NCI-H1417 treated with DMSO at 0.1 percent for 48 hours (cell line): ENCODE data around the gene PSTPIP1.

ENCODE experiments used
- DNase-seq: peaks from one replicate; lab custom pipeline; 2025; lab: John Stamatoyannopoulos, UW

The PSTPIP1 gene

DNA sequence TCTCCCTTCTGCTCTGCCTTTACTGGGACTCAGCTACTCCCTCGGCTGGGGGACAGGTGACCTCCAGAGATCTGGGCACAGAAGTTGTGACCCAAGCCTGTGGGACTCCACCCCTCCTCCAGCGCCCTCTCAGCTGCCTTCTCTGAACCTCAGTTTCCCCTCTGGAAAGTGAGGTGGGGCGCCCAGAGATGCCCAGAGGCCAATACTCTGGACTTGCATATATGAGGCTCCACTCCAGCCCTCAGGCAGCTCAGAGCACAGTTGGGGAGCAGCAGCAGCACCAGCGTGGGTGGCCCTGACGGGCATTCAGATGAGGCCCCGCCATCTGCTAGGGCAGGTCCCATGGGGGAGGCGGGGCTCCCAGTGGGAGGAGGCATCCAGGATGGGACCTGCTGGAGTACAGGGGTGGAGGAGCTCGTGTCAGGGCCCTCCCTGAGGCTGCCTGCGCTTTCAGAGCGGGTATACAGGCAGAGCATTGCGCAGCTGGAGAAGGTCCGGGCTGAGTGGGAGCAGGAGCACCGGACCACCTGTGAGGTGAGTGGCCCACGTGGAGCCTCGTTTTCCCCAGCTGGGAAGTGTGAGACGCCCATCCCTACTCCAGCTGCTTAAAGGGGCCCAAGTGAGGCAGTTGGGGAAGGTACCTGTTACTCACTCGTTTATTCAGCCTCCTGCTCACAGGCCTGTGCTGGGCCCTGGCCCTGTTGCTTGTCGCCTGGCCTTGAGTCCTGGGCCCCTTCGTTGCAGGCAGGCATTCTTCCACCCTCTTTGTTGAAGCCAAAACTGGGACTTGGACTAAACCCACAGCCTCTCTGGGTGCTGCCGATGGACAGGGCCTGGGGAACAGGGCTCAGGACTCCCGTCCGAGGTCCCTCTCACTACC lies 35.4 kb downstream of the PSTPIP1 start:
- DNase-seq = no peak

- no peak for DNase-seq
Observed at GRCh38 chr15:77030928-77031375, 36.0 kb downstream of the PSTPIP1 start.

DNA sequence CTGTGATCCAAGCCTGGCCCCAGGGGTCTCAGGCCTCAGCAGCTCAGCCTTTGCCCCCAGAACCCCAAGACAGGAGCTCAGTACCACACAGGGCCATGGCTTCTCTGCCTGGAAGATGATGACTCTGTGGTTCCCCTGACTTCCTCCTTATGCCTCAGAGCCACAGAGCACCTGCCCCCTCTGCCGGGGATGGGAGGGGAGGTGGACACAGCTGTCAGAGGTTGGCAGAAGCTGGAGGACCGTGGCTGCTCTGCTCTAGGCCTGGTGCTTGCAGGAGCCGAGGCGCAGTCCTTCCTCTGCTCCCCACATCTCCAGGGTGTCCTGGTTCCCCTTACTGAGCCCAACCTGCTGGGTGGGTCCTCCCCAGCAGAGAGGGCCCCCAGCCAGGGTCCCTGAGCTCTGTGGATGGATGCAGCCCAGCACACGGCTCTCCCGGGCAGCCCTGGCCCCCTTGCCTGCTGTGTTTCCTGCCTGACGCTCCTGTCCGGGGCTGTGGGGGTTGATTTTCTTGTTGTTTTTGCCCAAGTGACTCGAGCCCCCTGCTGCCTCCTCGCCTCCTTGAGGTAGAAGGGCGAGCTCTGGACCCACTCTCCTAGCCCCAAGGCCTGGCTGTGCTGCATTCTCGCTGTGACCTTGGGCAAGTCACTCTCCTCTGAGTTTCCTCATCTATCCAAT lies 36.6 kb downstream of the PSTPIP1 start:
- peak; percentile 3 for DNase-seq

- no peak for DNase-seq
Observed at GRCh38 chr15:77032052-77032646, 37.2 kb downstream of the PSTPIP1 start.

GRCh38 chr15:77032647-77033416 lies 37.9 kb downstream of the PSTPIP1 start:
- DNase-seq = no peak

- no peak for DNase-seq
Observed at GRCh38 chr15:77033417-77033728, 38.4 kb downstream of the PSTPIP1 start.

DNA sequence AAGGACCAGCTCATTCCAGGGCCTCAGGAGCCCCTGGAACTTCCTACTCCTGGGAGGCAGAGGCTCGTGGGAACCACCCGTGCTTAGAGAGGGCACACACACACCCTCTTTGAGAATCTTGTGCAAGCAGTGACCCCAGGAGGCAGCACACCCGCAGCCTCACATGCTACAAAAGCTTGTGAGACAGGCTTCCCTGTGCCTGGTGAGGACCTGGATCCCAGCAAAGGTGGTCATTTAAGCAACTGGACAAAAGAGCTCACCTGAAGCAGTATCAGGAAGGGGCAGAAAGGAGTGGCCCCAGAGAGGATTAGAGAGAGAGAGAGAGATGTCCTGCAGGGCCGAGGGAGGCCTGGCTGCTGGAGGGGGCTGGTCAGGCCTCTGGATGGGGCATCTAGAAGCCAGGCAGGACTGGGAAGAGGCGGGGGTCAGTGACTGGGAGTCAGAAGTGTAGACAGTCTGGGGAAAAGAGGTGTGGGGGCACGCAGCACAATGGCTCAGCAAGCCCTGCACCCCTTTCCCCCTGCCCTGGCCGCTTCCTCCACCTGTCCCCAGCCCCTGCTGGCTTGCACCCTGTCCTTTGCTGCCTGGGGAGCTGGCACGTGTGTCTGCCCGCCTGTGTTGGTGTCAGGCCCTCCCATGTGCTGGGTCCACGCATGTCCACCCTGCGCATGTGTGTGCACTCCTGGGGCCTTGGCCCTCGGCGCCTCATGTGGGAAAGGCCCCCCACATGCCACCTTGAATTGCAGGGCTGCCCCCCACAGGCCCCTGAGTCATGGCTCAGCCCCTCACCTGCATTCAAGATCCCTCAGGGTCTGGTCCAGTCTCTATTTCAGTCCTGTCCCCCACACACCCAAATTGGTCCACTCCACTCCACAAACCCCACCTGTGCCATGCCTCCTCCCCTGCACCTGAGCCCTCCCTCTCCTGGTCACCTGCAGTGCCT lies 39.1 kb downstream of the PSTPIP1 start:
- DNase-seq = no peak

GRCh38 chr15:77034695-77035489 lies 40.0 kb downstream of the PSTPIP1 start:
- DNase-seq = no peak

DNA sequence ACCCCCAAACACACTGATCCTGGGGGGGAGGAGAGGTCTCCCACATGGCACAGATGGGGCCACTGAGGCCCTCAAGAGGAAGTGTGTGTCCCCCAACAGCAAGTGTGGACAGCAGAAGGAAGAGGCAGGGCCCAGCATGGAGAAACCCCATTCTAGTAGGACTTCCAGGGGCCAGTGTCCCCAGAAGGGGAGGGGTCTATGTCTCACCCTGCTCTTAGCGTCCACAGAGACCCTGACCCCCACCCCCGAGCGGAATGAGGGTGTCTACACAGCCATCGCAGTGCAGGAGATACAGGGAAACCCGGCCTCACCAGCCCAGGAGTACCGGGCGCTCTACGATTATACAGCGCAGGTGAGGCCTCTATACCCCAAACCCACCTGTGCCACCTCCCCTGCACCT lies 40.7 kb downstream of the PSTPIP1 start:
- no peak for DNase-seq

DNA sequence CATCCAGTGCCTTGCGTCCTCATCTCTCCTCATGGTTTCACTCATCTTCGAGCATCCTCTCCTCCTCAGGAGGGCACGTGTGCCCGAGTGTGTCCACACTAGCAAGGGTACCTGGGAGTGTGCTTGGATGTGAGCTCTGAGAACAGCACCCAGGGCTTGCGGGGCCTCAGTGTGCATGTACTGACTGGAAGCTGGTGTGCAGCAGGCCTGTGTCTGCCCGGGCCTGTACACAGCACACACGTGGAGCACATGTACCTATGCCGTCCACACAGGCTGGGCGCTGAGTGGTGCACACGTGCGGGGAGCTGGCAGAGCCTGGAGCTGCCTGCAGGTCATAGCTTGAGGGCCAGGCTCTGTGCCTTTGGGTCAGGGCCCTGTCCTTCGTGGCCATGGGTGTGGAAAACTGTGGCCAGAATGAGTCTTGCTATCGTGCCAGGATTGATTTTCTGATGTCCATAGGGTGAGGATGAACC lies 41.1 kb downstream of the PSTPIP1 start:
- DNase-seq = no peak

DNA sequence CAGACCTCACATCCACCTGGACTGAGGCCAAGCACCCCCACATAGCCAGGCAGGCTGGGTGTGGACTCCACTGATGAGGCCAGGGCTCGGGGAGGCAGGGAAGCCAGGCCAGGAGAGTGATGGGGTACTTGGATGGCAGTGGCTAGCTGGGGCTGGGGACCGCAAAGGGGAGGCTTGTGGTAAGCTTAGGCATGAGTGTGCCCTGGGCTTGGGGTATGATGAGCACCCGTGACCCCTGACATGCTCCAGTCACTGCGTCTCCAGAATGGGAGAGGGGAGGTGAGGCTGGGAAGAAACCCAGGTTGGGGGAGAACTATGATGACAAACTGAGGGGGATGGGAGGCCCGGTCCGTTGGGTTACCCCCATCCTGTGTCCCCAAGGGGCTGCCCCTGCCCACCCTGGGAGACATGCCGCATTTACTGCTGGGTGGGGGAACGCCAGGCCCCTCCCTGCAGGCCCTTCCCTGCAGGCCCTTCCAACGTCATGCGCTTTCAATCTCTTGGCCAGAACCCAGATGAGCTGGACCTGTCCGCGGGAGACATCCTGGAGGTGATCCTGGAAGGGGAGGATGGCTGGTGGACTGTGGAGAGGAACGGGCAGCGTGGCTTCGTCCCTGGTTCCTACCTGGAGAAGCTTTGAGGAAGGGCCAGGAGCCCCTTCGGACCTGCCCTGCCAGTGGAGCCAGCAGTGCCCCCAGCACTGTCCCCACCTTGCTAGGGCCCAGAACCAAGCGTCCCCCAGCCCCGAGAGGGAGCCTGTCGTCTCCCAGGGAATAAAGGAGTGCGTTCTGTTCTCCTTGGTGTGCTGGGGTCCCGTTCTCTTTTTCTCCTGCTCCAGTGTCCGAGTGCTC lies 41.8 kb downstream of the PSTPIP1 start:
- no peak for DNase-seq

GRCh38 chr15:77037388-77038209 lies 42.7 kb downstream of the PSTPIP1 start:
- DNase-seq = no peak

GRCh38 chr15:77038312-77039216 lies 43.6 kb downstream of the PSTPIP1 start:
- DNase-seq = no peak

GRCh38 chr15:77039217-77039533 lies 44.2 kb downstream of the PSTPIP1 start:
- no peak for DNase-seq

GRCh38 chr15:77039848-77040247 lies 44.9 kb downstream of the PSTPIP1 start:
- no peak for DNase-seq

DNA sequence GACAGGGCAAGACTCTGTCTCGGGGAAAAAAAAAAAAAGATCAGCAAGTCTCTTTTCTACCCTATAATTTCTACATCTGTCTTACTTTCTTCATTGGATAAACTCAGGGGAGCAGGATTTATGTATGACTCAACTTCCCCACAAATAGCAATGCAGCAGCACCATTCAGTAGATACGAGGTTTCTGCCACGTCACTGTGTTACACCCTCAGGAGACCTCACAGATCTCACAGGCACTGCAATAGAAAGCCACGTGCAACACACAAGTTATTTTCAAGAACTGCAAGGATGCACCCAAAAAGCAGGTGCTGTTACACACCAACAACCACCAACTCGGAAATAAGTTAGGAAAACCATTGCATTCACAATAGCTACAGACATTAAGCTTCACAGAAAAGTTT lies 45.7 kb downstream of the PSTPIP1 start:
- no peak for DNase-seq

DNA sequence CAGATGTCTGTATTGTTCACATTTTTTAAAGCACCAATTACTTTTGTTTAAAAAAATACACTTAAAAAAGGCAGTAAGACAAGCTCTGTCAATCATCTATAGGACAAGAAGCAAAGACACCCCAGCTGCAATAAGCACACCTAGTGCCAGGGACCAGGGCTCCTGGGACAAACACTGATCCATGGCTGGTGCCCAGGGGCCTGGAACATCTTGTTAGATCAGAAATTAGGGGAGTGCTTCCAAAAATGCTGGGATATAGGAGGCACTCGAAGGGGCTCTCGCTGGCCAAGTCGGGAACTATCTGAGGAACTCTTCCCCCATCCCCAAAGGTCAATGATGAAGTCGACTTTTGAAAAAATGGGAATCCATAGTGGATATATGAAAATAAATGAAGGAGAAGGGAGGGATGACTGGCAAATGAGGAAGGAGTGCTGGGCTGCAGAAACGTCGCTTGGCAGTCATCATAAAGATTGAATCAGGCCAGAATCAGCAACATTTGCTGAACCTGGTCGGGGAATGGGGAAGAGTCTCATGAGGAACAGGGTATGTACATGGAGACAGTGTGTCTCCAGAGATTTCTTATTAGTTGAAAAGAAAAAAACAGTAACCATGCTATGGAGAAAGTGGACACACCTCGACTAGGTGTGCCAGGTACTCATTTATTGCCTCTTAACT lies 47.5 kb downstream of the PSTPIP1 start:
- DNase-seq = no peak
